ENCODE data around the gene C2orf80. TPM values are rescaled to one million over a fixed set of nuclear protein-coding genes. Genes with fewer than 3 reads are reported as not detected.

Gene C2orf80
- total RNA-seq, 2 experiments from 2014 or later, result not detected

DNA sequence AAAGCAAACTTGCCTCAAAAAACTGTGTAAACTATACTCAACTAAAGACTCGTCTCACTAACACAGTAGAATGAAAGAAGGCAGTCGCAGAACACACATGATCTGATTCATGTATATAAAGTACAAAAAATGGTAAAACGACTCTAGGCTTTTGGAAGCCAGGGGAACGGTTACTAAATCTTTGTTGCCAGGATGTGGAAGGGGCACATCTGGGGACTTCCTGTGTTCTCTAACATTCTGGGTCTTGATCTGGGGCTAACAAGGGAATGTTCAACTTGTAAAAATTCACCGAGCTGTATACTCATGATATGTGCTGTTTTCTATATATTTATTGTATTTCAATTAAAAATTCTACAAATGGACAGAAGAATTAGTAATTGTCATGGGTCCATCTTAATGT, 14.3 kb upstream of the C2orf80 start:
- peaks cover 4% of the 10 kb centered on the region for H3K4me1 Mint-ChIP-seq (ENCODE audit: low read depth)
- no peaks in the 10 kb centered on the region for H3K36me3 Mint-ChIP-seq (ENCODE audit: low read depth)
- H3K9me3 Mint-ChIP-seq (ENCODE audit: insufficient read depth), result no peaks in the 10 kb centered on the region
- no peak overlapping the region for H3K4me3 Mint-ChIP-seq
- no peak overlapping the region for H3K27ac Mint-ChIP-seq
- CTCF ChIA-PET, result interaction anchor here (0.8 to 1.8 kb wide), 2 partner anchors 28 to 29 kb away, joined by 3 to 7 read pairs; no protein-coding TSS in a partner anchor
- H3K27me3 Mint-ChIP-seq (ENCODE audit: low read depth), result no peaks in the 10 kb centered on the region
- POLR2A ChIA-PET, result no interaction called here
- ATAC-seq (no peak), DNase-seq (no peak)

- Mint-ChIP-seq H3K9me3 (ENCODE audit: insufficient read depth) (no peaks in the 10 kb centered on the region), H3K27me3 (ENCODE audit: low read depth) (peaks cover 4% of the 10 kb centered on the region), H3K4me1 (ENCODE audit: low read depth) (no peaks in the 10 kb centered on the region), H3K4me3 (no peak overlapping the region), H3K36me3 (ENCODE audit: low read depth) (no peaks in the 10 kb centered on the region), H3K27ac (no peak overlapping the region)
- POLR2A ChIA-PET, result no interaction called here
- ATAC-seq (no peak), DNase-seq (no peak)
- CTCF ChIA-PET, result no interaction called here
Observed at GRCh38 chr2:208195531-208195930, 5.7 kb upstream of the C2orf80 start.

DNA sequence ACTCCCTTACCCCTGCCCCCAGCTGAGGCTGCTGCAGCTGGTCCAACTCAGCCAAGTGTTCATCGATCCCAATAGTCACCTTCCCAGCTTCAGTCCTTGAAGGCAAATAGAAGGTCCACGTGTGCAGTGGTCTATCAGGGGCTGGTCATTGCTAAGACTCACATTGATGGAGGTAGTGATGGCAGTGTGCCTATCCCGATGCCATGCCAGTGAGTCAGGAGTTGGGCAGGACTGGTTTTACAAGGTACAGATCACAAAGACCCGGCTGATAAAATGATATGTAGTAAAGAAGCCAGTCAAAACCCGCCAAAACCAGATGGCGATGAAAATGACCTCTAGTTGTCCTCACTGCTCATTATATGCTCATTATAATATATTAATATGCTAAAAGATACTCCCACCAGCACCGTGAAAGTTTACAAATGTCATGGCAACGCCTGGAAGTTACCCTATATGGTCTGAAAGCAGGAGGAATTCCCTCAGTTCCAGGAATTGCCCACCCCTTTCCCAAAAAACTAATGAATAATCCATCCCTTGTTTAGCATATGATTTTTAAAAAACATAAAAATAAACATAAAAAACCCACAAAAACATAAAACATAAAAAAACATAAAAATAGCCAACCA, 2.9 kb upstream of the C2orf80 start:
- ChIA-PET CTCF (interaction anchor here (1.2 kb wide), 1 partner anchor 18 kb away, joined by 5 read pairs; no protein-coding TSS in a partner anchor), POLR2A (no interaction called here)
- Mint-ChIP-seq H3K27ac (no peak overlapping the region), H3K4me3 (no peak overlapping the region), H3K27me3 (ENCODE audit: low read depth) (no peaks in the 10 kb centered on the region), H3K36me3 (ENCODE audit: low read depth) (no peaks in the 10 kb centered on the region), H3K9me3 (ENCODE audit: insufficient read depth) (no peaks in the 10 kb centered on the region), H3K4me1 (ENCODE audit: low read depth) (no peaks in the 10 kb centered on the region)
- ATAC-seq, result no peak
- DNase-seq, result no peak

GRCh38 chr2:208189069-208189809, 591 bp downstream of the C2orf80 start:
- Mint-ChIP-seq H3K27ac (no peak overlapping the region), H3K27me3 (ENCODE audit: low read depth) (no peaks in the 10 kb centered on the region), H3K36me3 (ENCODE audit: low read depth) (no peaks in the 10 kb centered on the region), H3K9me3 (ENCODE audit: insufficient read depth) (no peaks in the 10 kb centered on the region), H3K4me1 (ENCODE audit: low read depth) (peaks cover 4% of the 10 kb centered on the region), H3K4me3 (no peak overlapping the region)
- DNase-seq, result no peak
- ChIA-PET POLR2A (no interaction called here), CTCF (interaction anchor here (1.6 kb wide), 1 partner anchor 14 kb away, joined by 7 read pairs; no protein-coding TSS in a partner anchor)
- ATAC-seq, result no peak

- H3K36me3 Mint-ChIP-seq (ENCODE audit: low read depth), result no peaks in the 10 kb centered on the region
- no peak overlapping the region for H3K4me3 Mint-ChIP-seq
- peaks cover 4% of the 10 kb centered on the region for H3K4me1 Mint-ChIP-seq (ENCODE audit: low read depth)
- no peaks in the 10 kb centered on the region for H3K9me3 Mint-ChIP-seq (ENCODE audit: insufficient read depth)
- CTCF ChIA-PET, result no interaction called here
- DNase-seq (no peak), ATAC-seq (no peak)
- no peak overlapping the region for H3K27ac Mint-ChIP-seq
- POLR2A ChIA-PET, result no interaction called here
- H3K27me3 Mint-ChIP-seq (ENCODE audit: low read depth), result peaks cover 8% of the 10 kb centered on the region
Observed at GRCh38 chr2:208186893-208187292, 2.9 kb downstream of the C2orf80 start.

- Mint-ChIP-seq H3K27ac (no peak overlapping the region), H3K4me3 (no peak overlapping the region), H3K27me3 (ENCODE audit: low read depth) (peaks cover 8% of the 10 kb centered on the region), H3K4me1 (ENCODE audit: low read depth) (peaks cover 4% of the 10 kb centered on the region), H3K9me3 (ENCODE audit: insufficient read depth) (no peaks in the 10 kb centered on the region), H3K36me3 (ENCODE audit: low read depth) (no peaks in the 10 kb centered on the region)
- ATAC-seq (no peak), DNase-seq (no peak)
- ChIA-PET POLR2A (no interaction called here), CTCF (interaction anchor here (1.1 kb wide), 1 partner anchor 11 kb away, joined by 4 read pairs; no protein-coding TSS in a partner anchor)
Observed at GRCh38 chr2:208186465-208186864, 3.4 kb downstream of the C2orf80 start.

- ChIA-PET POLR2A (no interaction called here), CTCF (interaction anchor here (2.5 kb wide), 1 partner anchor 9 kb away, joined by 12 read pairs; no protein-coding TSS in a partner anchor)
- peaks cover 4% of the 10 kb centered on the region for H3K4me1 Mint-ChIP-seq (ENCODE audit: low read depth)
Observed at GRCh38 chr2:208183972-208184705, 5.7 kb downstream of the C2orf80 start.

DNA sequence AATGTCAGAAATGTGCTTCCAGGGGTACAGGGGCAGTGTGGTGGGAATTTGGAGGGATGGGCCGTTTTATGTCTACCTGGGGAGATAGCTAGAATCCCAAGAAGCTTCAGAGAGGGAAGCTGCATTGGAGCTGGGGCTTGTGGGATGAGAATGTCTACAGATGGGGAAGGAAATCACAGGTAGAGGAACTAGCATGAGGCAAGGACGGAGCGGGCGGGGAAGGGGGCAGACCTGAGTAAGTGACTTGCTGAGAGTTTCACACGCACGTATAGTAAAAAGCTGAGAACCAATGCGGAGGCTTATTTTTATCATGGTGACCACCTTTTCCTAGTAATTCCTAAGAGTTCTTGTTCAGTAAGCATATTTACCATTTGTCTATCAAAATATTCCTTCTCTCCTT, 6.3 kb downstream of the C2orf80 start:
- no peak for ATAC-seq
- Mint-ChIP-seq H3K4me3 (no peak overlapping the region), H3K27ac (no peak overlapping the region), H3K36me3 (ENCODE audit: low read depth) (no peaks in the 10 kb centered on the region), H3K27me3 (ENCODE audit: low read depth) (peaks cover 8% of the 10 kb centered on the region), H3K9me3 (ENCODE audit: insufficient read depth) (no peaks in the 10 kb centered on the region), H3K4me1 (ENCODE audit: low read depth) (peaks cover 4% of the 10 kb centered on the region)
- POLR2A ChIA-PET, result no interaction called here
- CTCF ChIA-PET, result interaction anchor here (2.5 kb wide), 1 partner anchor 8 kb away, joined by 12 read pairs; no protein-coding TSS in a partner anchor
- no peak for DNase-seq

More at GRCh38 chr2:208183972-208184705, 5.7 kb downstream of the C2orf80 start:
- no peak for DNase-seq
- Mint-ChIP-seq H3K4me3 (no peak overlapping the region), H3K27ac (no peak overlapping the region), H3K36me3 (ENCODE audit: low read depth) (no peaks in the 10 kb centered on the region), H3K27me3 (ENCODE audit: low read depth) (peaks cover 8% of the 10 kb centered on the region), H3K9me3 (ENCODE audit: insufficient read depth) (no peaks in the 10 kb centered on the region)
- ATAC-seq, result no peak

- Mint-ChIP-seq H3K4me1 (ENCODE audit: low read depth) (peaks cover 4% of the 10 kb centered on the region), H3K9me3 (ENCODE audit: insufficient read depth) (no peaks in the 10 kb centered on the region), H3K36me3 (ENCODE audit: low read depth) (no peaks in the 10 kb centered on the region), H3K4me3 (no peak overlapping the region), H3K27ac (no peak overlapping the region), H3K27me3 (ENCODE audit: low read depth) (peaks cover 8% of the 10 kb centered on the region)
- POLR2A ChIA-PET, result no interaction called here
- DNase-seq (no peak), ATAC-seq (no peak)
- CTCF ChIA-PET, result interaction anchor here (2.5 kb wide), 1 partner anchor 8 kb away, joined by 12 read pairs; no protein-coding TSS in a partner anchor
Observed at GRCh38 chr2:208182835-208183234, 7.0 kb downstream of the C2orf80 start.

DNA sequence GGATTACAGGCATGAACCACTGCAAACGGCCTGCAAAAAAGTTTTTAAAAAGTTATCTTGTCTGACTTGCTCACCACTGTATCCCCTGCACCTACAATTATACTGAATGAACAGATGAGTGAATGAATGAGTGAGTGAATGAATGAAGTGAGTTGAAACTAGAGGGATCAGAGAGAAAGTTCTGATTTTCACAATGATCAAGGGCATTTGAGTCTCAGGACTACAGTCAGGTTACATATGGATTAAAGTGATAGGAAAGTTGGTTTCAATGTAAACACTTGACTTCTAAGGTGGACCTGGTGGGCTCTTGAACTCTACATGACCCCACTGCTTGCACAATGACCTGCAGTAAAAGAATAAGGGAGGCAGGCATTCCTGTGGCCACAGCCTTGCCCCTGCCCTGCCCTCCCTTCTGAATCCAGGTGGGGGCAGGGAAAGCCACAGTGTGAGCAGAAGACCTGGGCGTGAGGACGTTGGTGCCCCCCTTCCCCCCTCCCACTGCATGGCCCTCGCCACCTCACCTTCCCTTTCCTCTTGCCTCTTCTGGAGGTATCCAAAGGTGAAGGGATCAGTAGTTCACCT, 10.7 kb downstream of the C2orf80 start:
- Mint-ChIP-seq H3K36me3 (ENCODE audit: low read depth) (no peaks in the 10 kb centered on the region), H3K27me3 (ENCODE audit: low read depth) (peaks cover 10% of the 10 kb centered on the region), H3K27ac (no peak overlapping the region), H3K9me3 (ENCODE audit: insufficient read depth) (no peaks in the 10 kb centered on the region), H3K4me3 (no peak overlapping the region), H3K4me1 (ENCODE audit: low read depth) (peaks cover 3% of the 10 kb centered on the region)
- no peak for ATAC-seq
- CTCF ChIA-PET, result no interaction called here
- POLR2A ChIA-PET, result no interaction called here
- DNase-seq, result no peak

DNA sequence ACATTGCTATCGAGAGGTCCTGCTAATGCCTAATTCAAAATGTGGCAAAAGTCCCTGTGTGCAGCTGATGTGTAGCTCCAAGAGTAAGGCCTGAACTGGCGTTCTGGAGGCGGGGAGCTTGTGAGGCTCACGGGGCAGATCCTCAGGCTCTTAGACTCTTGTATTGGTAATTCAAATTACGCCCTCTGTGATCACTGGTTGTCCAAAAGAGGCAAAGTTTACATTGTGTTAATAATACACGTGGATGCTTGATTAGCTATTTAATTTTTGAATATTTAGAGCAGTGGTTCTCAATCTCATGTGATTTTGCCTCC, 14.0 kb downstream of the C2orf80 start:
- Mint-ChIP-seq H3K9me3 (ENCODE audit: insufficient read depth) (no peaks in the 10 kb centered on the region), H3K36me3 (ENCODE audit: low read depth) (no peaks in the 10 kb centered on the region), H3K27me3 (ENCODE audit: low read depth) (peaks cover 10% of the 10 kb centered on the region), H3K4me3 (no peak overlapping the region), H3K27ac (no peak overlapping the region), H3K4me1 (ENCODE audit: low read depth) (peaks cover 3% of the 10 kb centered on the region)
- no peak for ATAC-seq
- CTCF ChIA-PET, result interaction anchor here (0.7 to 3.5 kb wide), 22 partner anchors 8 to 1376 kb away, joined by 3 to 44 read pairs (median 4); partner anchors contain the start of genes C2orf80 and IDH1
- no peak for DNase-seq
- POLR2A ChIA-PET, result interaction anchor here (0.6 to 1.5 kb wide), 2 partner anchors 79 to 113 kb away, joined by 3 read pairs; no protein-coding TSS in a partner anchor

Data from activated CD8-positive, alpha-beta T cell treated with anti-CD3 and anti-CD28 coated beads, Interleukin-2, amount 10 ng/mL, durations not matched to agents 7 days and 5 days (primary cell).